ENCODE results near the gene ABCF3. TPM values are rescaled to one million over a fixed set of nuclear protein-coding genes. Genes with fewer than 3 reads are reported as not detected.

The ABCF3 gene
- total RNA-seq, 2 experiments from 2014 or later: 61.3 to 68.7 TPM

DNA sequence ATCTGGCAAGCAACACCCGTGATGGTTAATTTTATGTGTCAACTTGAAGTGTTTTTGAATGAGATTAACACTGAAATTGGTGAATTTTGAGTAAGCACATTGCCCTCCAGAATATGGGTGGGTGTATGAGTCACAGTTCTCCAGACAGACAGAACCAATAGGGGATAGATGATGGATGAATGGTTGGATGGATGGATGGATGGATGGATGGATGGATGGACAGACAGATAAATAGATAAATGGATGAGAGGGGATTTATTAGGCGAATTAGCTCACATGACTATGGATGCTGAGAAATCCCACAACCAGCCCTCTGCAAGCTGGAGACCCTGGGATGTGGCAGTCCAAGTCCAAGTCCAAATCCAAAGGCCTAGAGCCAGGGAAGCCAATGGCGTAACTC, 37.9 kb downstream of the ABCF3 start:
- H3K27me3 Mint-ChIP-seq: peaks cover 17% of the 10 kb centered on the region
- H3K9me3 Mint-ChIP-seq: no peaks in the 10 kb centered on the region
- intact Hi-C loops (cut with micrococcal nuclease): no loop called here
- ChIA-PET CTCF (no interaction called here), POLR2A (no interaction called here)
- H3K4me1 Mint-ChIP-seq (ENCODE audit: low read depth): peaks cover 5% of the 10 kb centered on the region
- no peak overlapping the region for H3K4me3 Mint-ChIP-seq
- no peak overlapping the region for H3K27ac Mint-ChIP-seq
- ATAC-seq (no peak), DNase-seq (no peak)
- H3K36me3 Mint-ChIP-seq (ENCODE audit: low read depth): no peaks in the 10 kb centered on the region
- TF ChIP-seq, protein P1, sequence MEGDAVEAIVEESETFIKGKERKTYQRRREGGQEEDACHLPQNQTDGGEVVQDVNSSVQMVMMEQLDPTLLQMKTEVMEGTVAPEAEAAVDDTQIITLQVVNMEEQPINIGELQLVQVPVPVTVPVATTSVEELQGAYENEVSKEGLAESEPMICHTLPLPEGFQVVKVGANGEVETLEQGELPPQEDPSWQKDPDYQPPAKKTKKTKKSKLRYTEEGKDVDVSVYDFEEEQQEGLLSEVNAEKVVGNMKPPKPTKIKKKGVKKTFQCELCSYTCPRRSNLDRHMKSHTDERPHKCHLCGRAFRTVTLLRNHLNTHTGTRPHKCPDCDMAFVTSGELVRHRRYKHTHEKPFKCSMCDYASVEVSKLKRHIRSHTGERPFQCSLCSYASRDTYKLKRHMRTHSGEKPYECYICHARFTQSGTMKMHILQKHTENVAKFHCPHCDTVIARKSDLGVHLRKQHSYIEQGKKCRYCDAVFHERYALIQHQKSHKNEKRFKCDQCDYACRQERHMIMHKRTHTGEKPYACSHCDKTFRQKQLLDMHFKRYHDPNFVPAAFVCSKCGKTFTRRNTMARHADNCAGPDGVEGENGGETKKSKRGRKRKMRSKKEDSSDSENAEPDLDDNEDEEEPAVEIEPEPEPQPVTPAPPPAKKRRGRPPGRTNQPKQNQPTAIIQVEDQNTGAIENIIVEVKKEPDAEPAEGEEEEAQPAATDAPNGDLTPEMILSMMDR (IDR thresholded peaks at IDR 0.05): no peak

DNA sequence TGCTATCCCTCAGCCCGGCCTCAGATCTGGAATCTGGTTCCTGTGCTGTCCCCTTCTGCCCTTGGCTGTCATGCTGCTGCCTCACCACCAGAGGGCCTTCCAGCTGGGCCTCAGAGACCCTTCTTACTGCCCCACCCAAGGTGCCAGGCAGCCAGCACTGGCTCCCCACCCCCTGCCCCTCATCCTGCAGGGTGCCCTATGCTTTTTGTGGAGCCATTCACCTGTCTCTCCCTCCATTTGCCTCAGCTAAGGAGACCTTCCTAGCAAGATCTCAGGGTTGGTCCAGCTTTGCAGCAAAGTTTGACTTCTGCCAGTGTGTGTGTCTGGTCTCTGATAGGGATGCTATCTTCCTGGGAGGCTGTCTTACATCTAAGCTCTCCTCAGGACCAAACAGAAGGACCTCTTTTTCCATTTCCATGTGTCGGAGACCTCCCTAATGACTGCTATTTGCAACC, 41.5 kb downstream of the ABCF3 start:
- Mint-ChIP-seq H3K27me3 (peaks cover 33% of the 10 kb centered on the region), H3K36me3 (ENCODE audit: low read depth) (no peaks in the 10 kb centered on the region), H3K27ac (no peak overlapping the region), H3K4me1 (ENCODE audit: low read depth) (peaks cover 11% of the 10 kb centered on the region), H3K9me3 (no peaks in the 10 kb centered on the region), H3K4me3 (no peak overlapping the region)
- TF ChIP-seq, protein P1 (IDR thresholded peaks at IDR 0.05): peak; percentile 97
- DNase-seq (peak; percentile 61), ATAC-seq (peak; percentile 64)
- ChIA-PET CTCF (interaction anchor here (0.7 to 5.1 kb wide), 44 partner anchors 10 to 368 kb away, joined by 3 to 67 read pairs (median 6); partner anchors contain the start of genes ABCF3, CAMK2N2 and EEF1AKMT4), POLR2A (interaction anchor here (0.7 to 3.1 kb wide), 5 partner anchors 13 to 29 kb away, joined by 3 to 9 read pairs (median 6); partner anchors contain the start of gene EEF1AKMT4)
- intact Hi-C loops (cut with micrococcal nuclease): loop anchor here (5.0 kb wide), 1 partner anchor 60 kb away; no protein-coding TSS in a partner anchor

DNA sequence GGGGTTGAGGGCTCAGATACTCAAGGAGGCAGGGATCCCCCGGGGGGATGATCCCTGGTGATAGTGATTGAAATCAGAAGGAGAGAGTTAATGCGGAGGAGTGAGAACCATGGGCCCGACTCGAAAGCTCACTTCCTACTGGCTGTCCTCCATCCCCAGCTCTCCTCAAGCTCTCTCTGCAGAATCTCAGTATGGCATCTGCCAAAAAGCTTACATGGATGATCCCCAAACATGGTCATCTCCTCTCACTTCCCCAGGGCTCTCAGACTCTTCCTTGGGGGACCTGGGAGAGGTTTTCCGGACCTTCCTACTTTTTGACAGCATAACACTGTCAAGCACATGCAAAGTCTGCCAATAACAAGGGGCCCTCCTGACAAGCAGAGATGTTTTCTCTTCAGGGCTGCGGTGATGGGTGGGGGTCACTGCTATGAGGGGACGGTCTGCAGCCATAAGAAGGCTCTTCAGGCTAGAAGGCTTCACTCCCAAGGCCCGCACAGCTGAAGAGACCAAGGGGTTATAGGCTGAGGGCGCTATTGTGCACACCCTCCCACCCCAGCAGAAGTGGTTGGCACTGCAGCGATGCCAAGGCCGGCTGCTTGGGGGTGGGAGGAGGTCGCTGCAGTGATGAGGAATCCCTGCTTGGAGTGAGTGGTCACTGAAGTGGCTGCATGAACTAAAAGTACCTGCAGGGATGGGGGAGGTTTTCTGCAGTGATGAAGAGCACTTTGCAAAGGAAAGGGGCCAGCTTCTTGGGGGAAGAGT, 42.6 kb downstream of the ABCF3 start:
- CTCF ChIA-PET: interaction anchor here (0.8 to 5.1 kb wide), 37 partner anchors 9 to 369 kb away, joined by 3 to 67 read pairs (median 10); partner anchors contain the start of genes ABCF3, CAMK2N2, EEF1AKMT4 and PARL
- Mint-ChIP-seq H3K27me3 (peaks cover 37% of the 10 kb centered on the region), H3K36me3 (ENCODE audit: low read depth) (no peaks in the 10 kb centered on the region), H3K27ac (no peak overlapping the region), H3K9me3 (no peaks in the 10 kb centered on the region), H3K4me3 (peak overlapping the region; percentile 51), H3K4me1 (ENCODE audit: low read depth) (peaks cover 11% of the 10 kb centered on the region)
- ATAC-seq (no peak), DNase-seq (no peak)
- POLR2A ChIA-PET: interaction anchor here (1.3 to 3.1 kb wide), 3 partner anchors 12 to 21 kb away, joined by 6 to 9 read pairs (median 6); partner anchors contain the start of gene EEF1AKMT4
- intact Hi-C loops (cut with micrococcal nuclease): loop anchor here (5.0 kb wide), 1 partner anchor 59 kb away; no protein-coding TSS in a partner anchor
- TF ChIP-seq, protein P1 (IDR thresholded peaks at IDR 0.05): no peak

DNA sequence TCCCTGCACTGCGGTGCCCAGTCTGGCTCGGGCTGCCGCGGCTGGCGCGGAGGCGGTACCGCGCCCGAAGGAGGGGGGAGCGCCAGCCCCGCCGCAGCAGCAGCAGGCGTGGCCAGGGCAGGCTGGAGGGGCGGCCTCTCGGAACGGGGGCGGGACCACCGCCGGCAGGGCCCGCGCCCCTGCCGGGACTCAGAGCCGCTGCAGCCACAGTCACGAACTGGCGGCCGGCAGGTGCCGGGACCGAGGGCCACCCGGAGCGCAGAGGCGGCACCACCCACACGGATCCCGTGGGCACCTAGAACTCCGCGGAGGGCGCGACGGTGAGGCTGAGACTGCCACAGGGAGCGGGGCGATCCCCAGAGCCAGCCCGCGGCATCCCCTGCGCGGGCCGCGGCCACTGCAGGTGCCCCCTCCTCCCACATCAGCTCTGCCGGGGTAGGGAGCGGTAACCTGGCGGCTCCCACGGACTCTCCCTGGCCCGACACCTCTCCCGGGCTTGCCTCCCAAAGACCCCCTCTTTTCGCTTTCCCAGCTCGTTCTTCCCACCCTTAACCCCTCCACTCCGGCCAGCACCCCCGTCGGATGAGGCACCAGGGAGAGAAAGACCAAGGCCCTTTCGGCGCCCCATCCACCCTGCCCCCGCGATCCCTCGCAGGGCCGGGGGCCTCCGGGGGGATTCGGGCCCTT, 43.5 kb downstream of the ABCF3 start, which contains the start of gene VWA5B2:
TSS of gene VWA5B2 (plus strand) at position 192 of the 687 bp plus-strand sequence. CDS start 944 bp downstream, outside the sequence.
- ChIA-PET CTCF (interaction anchor here (0.7 to 5.1 kb wide), 12 partner anchors 13 to 345 kb away, joined by 3 to 67 read pairs (median 14); partner anchors contain the start of genes CAMK2N2, EEF1AKMT4 and PARL), POLR2A (interaction anchor here (0.6 to 3.1 kb wide), 6 partner anchors 11 to 1162 kb away, joined by 3 to 9 read pairs (median 5); partner anchors contain the start of genes CAMK2N2 and EEF1AKMT4)
- peaks cover 37% of the 10 kb centered on the region for H3K27me3 Mint-ChIP-seq
- H3K27ac Mint-ChIP-seq: no peak within 1 kb of the TSS
- H3K4me1 Mint-ChIP-seq (ENCODE audit: low read depth): peaks cover 11% of the 10 kb centered on the region
- intact Hi-C loops (cut with micrococcal nuclease): loop anchor here (5.0 kb wide), 1 partner anchor 58 kb away; no protein-coding TSS in a partner anchor
- H3K4me3 Mint-ChIP-seq: peak within 1 kb of the TSS; percentile 54
- TF ChIP-seq, protein P1 (IDR thresholded peaks at IDR 0.05): no peak
- H3K9me3 Mint-ChIP-seq: no peaks in the 10 kb centered on the region
- DNase-seq: peak; percentile 73
- no peaks in the 10 kb centered on the region for H3K36me3 Mint-ChIP-seq (ENCODE audit: low read depth)
- ATAC-seq: peak; percentile 96

Data from activated CD8-positive, alpha-beta T cell treated with anti-CD3 and anti-CD28 coated beads for 36 hours (primary cell).